GM21619 (cell line): ENCODE results near the gene SYT2.
"Not testable (repeated sequence)": the region's sequence is repeated elsewhere in the genome, so short reads cannot be mapped to it uniquely, and the experiment has no call there.

Experiments used
- ATAC-seq: cut with Tn5 transposase; IDR thresholded peaks from one replicate; pipeline ENCODE4 v1.9.1; 2021; ENCODE audit not compliant: unreplicated experiment

Gene SYT2

DNA sequence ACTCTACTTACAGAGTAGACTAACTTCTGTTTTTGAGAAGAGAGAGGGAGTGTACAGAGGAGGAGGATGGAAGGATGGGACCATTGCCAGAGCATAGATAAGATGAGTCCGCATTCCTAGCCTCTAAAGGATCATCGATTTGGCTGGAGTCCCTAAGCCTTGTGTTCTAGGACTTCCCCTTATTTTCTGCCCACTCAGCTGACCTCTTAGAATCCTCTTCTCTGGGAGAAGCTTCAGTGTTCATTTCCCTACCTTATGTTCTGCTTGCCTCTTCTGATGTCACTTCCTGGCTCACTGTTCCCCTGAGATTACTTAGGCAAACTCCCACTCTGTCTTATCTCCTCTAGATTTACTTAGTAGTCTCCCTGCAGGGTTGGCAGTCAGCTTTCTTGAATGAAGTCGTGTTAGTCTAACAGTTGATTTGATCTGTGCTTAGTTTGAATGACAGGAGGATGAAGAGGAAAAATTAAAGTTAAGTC lies 156.7 kb downstream of the SYT2 start:
- ATAC-seq = peak; percentile 60

DNA sequence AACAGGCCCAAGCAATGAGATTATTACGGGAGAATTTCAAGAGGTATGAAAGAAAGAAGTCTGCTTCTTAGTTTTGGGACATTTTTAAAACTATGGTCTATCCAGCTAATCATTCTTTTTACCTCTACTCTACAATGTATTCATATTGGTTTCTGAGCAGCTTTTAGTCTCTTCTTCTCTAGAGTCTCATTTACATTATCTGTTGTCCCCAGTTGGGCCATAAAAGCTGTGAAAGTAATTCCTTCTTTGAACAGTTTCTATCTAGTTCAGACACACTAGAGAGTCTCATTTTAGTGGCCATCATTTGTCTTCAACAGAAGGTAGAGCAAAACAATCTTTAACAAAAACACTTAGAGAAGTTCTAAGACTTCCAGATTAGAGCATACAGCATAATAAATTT lies 157.2 kb downstream of the SYT2 start:
- ATAC-seq = not testable (repeated sequence)

GRCh38 chr1:202552615-202553014 lies 157.6 kb downstream of the SYT2 start:
- ATAC-seq = not testable (repeated sequence)

DNA sequence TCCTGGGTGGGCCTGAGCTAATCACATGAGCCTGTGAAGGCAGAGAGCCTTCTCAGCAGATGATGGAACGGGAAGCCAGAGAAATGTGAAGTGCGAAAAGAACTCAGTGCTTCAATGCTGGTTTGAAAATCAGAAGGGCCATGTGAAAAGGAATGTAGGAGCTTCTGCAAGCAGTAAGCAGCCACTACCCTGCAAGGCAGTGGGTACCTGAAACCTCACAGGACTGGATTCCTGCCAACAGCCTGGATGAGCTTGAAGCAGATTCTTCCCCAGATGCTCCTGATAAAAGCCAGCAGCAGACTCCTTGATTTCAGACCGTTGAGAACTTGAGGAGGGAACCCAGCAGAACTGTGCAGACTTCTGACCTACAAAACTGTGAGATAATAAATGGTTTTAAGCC lies 158.6 kb downstream of the SYT2 start:
- ATAC-seq = no peak

DNA sequence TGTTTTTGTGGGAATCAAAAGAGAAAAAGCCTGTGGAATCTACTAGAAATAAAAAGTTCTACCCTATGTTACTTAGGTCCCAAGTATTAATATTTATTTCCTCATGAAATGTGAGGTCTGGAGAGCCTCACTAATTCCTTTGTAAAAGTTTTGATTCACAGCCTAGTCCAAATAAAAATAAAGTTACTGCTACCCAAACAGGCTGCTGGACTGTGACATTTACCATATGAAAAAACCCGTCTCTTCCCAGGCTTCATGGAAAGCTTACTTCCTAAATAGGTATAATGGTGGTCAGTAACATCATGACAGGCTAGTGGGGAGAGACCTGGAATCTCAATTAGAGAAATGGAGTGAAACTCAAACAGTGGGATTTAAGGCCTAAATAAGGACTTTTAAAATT lies 160.2 kb downstream of the SYT2 start:
- ATAC-seq = not testable (repeated sequence)

DNA sequence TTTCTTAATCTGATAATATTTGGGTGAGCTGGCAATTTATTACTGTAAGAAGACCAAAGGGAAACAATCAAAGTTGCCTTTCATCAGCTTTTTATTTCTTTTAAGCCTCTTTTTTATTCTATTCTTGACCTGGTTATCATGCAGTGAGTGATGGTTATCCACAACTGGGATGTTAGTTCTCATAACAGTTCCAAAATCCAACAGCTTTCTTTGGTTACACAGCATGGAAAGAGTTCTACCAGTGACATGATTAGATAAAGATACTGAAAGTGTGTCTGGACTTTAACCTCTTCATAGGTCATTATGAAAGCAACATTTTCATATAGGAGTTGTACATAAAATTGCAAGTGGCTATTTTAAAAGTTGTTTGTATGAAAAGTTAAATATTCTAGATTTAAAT lies 163.0 kb downstream of the SYT2 start:
- no peak for ATAC-seq

- ATAC-seq = peak; percentile 79
Observed at GRCh38 chr1:202546796-202547195, 163.5 kb downstream of the SYT2 start.

GRCh38 chr1:202546377-202546776 lies 163.9 kb downstream of the SYT2 start:
- peak; percentile 13 for ATAC-seq

- not testable (repeated sequence) for ATAC-seq
Observed at GRCh38 chr1:202545647-202546303, 164.5 kb downstream of the SYT2 start.

DNA sequence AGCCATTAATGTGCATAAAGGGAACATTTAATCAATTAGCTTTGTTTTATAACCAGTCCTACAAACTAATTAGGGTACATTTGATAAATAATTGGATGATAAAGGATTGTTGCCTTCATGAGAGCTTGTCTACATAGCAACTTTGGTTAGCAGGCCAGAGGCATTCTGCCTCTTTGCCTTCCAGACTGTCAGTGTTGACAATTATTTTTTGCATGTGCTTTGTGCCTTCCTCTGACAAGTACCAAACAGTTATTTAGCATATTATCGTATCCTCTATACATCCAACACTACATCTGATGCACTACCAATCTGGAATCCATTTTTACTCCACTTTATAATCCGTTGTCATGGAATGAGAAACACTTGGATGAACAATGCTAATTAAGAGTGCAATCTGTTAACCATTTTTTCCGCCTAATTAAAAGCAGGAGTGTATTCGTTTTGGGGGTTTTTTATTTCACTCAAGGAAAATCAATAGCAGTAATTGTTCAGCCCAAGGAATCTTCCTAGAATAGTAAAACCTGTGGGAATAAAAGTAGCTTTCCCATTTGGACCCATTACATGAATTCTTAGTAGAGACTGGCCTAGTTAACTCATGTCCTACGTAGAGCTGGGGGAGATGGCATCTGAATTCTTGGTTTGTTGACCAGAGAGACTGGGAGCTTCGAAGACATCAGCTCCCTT lies 165.3 kb downstream of the SYT2 start:
- not testable (repeated sequence) for ATAC-seq

GRCh38 chr1:202543537-202543936 lies 166.7 kb downstream of the SYT2 start:
- ATAC-seq = not testable (repeated sequence)

GRCh38 chr1:202542415-202542814 lies 167.8 kb downstream of the SYT2 start:
- ATAC-seq = not testable (repeated sequence)

DNA sequence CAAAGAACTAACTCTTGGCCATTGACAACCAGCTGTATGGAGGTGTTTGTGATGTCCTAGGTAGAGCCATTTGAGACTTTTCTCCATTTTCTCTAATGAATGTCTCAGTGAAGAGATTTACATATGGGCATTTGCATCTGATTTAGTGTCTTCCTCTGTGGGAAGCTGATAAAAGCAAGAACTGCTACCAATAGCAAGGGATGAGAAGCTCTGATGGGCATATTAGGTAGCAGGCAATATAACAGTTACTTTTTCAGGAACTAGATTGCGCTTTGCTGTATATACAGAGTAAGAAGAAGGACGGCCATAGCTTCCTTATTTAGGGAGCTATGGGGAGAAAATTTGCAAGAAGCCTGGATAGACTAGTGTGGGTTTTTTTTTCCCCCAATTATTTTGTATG lies 169.4 kb downstream of the SYT2 start:
- ATAC-seq = not testable (repeated sequence)
